SJSA1 (cell line): ENCODE measurements around the gene ATP6V1G3. TPM values are rescaled to one million over a fixed set of nuclear protein-coding genes. Genes with fewer than 3 reads are reported as not detected.
"Not testable (repeated sequence)": the region's sequence is repeated elsewhere in the genome, so short reads cannot be mapped to it uniquely, and the experiment has no call there.

ENCODE experiments used
- DNase-seq, 2 experiments: peaks; one replicate each; pipeline ENCODE4 v3.0.0-alpha.2; 2015 to 2020; ENCODE audit warnings: low spot score in 2 of 2, low read depth in 1 of 2
- H3K27ac ChIP-seq: fragments of 250-450 bp; sonication (Bioruptor Pico); 2 replicates; pipeline ENCODE4 v1.5.1; 2020; ENCODE audit warnings: mild to moderate bottlenecking, moderate library complexity
- H3K27me3 ChIP-seq: fragments of 250-450 bp; sonication (Bioruptor Pico); replicated peaks from 2 replicates; pipeline ENCODE4 v1.5.1; 2020; ENCODE audit warnings: mild to moderate bottlenecking, moderate library complexity
- H3K36me3 ChIP-seq: fragments of 250-450 bp; sonication (Bioruptor Pico); 2 replicates; pipeline ENCODE4 v1.5.1; 2020; ENCODE audit warnings: mild to moderate bottlenecking
- H3K4me1 ChIP-seq: fragments of 250-450 bp; sonication (Bioruptor Pico); replicated peaks from 2 replicates; pipeline ENCODE4 v1.6.1; 2021; ENCODE audit warnings: mild to moderate bottlenecking
- H3K4me3 ChIP-seq: fragments of 250-450 bp; sonication (Bioruptor Pico); 2 replicates; pipeline ENCODE4 v1.5.1; 2020; ENCODE audit warnings: mild to moderate bottlenecking
- H3K9me3 ChIP-seq: fragments of 250-450 bp; sonication (Bioruptor Pico); replicated peaks from 2 replicates; pipeline ENCODE4 v1.5.1; 2020; ENCODE audit warnings: mild to moderate bottlenecking
- total RNA-seq: library from RNA; depleted of rRNA; stranded (reverse); fragments of >200 nt; shearing (Covaris generic); gene quantifications from 2 replicates; pipeline ENCODE4 v1.2.3, GENCODE V29; 2014; rRNA removed

Gene ATP6V1G3
- total RNA-seq, 1 experiment from 2014 or later = not detected

DNA sequence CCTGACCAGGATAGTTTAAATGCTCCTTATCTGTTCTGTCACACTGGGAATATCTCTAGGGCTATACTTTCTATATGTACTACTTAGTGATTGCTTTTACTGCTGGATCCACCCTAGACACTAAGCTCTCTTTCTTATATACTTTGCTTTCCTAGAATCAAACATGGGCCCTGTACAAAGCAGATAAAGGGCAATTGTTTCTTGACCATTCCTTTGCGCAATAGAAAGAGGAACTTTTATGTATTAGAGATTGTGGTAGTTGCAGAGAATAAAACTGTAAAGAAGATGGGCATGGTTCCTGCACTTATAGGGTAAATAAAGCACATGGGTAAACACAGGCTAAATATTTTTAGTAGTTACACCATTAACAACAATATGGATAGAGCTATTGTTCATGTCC is 58.8 kb downstream of the ATP6V1G3 start:
- H3K4me3 ChIP-seq = no peak overlapping the region
- H3K4me1 ChIP-seq = no peaks in the 10 kb centered on the region
- DNase-seq = no peak
- no peaks in the 10 kb centered on the region for H3K9me3 ChIP-seq
- H3K27me3 ChIP-seq = no peaks in the 10 kb centered on the region
- no peaks in the 10 kb centered on the region for H3K36me3 ChIP-seq
- no peak overlapping the region for H3K27ac ChIP-seq

DNA sequence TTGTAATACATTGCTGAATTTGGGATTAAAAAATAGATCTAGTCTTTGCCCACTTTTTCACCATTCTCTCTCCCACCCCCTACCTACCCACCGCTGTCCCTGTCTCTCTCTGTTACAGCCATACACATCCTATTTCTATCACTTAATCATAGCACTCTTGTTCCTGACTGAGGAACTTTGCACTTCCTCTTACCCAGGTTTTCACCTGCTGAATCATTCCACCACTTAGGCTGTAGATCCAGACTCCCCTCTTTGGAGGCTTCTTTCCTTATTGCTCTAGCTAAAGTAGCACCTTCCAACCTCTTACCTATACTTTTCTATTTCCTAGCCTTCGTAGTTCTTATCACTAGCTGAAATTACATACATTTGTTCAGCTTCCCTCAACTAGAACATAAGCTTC is 59.6 kb downstream of the ATP6V1G3 start:
- Histone ChIP-seq H3K27me3 (no peaks in the 10 kb centered on the region), H3K4me3 (no peak overlapping the region), H3K9me3 (no peaks in the 10 kb centered on the region), H3K27ac (no peak overlapping the region), H3K4me1 (no peaks in the 10 kb centered on the region), H3K36me3 (no peaks in the 10 kb centered on the region)
- DNase-seq = no peak

DNA sequence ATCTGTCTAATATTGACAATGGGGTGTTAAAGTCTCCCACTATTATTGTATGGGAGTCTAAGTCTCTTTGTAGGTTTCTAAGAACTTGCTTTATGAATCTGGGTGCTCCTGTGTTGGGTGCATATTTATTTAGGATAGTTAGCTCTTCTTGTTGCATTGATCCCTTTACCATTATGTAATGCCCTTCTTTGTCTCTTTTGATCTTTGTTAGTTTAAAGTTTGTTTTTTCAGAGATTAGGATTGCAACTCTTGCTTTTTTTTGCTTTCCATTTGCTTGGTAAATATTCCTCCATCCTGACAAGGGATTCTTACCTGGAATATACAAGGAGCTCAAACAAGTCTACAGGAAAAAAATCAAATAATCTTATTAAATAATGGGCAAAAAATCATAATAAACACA is 63.1 kb downstream of the ATP6V1G3 start:
- DNase-seq, H3K36me3 ChIP-seq: not testable (repeated sequence)

More for the DNA sequence above, 63.1 kb downstream of the ATP6V1G3 start:
- not testable (repeated sequence) for H3K27me3 ChIP-seq, H3K4me1 ChIP-seq, H3K4me3 ChIP-seq, H3K27ac ChIP-seq, H3K9me3 ChIP-seq

Other genes with a start within 250 kb of the ATP6V1G3 start
- gene PTPRC, start 98.4 kb upstream of the ATP6V1G3 start, total RNA-seq = not detected in 2 replicates